Fibroblast of lung (primary cell): ENCODE measurements around the gene IPO11.

Experiments used
- CTCF ChIP-seq, 2 donors: IDR thresholded peaks in 1 of 2; conservative IDR thresholded peaks in 1 of 2; 1 replicate in 1 of 2; 2 replicates in 1 of 2; pipeline ENCODE4 v1.5.1; 2011 to 2012; ENCODE audit warnings: low read length in 2 of 2, control low read depth in 1 of 2, inconsistent platforms in 1 of 2, low read depth in 1 of 2, mild to moderate bottlenecking in 1 of 2
- EZH2 ChIP-seq: IDR thresholded peaks from 2 replicates; pipeline ENCODE4 v1.5.1; 2012; ENCODE audit warnings: low read length, control low read depth, mild to moderate bottlenecking; ENCODE audit errors: missing control alignments

GRCh38 chr5:62616615-62617277 is 204.2 kb downstream of the IPO11 start:
- TF ChIP-seq EZH2 (no peak), CTCF (conservative IDR thresholded peaks at IDR 0.05 in 1 of 2, IDR thresholded peaks at IDR 0.05 in 1 of 2; ENCODE audit: low read depth in 1 of 2, low read length in 2 of 2) (no peak)
